SK-N-SH (cell line): ENCODE results near the gene KIAA1586. TPM values are rescaled to one million over a fixed set of nuclear protein-coding genes. Genes with fewer than 3 reads are reported as not detected.
A peak's percentile ranks its signal among the peaks of the same experiment; 100 is the strongest.

Experiments
- CTCF ChIA-PET: fragments of 300-600, 350-600 bp; formaldehyde crosslinking; extraction: SDS; loops from one replicate; lab custom pipeline; 2021; lab: Yijun Ruan, JAX
- POLR2A ChIA-PET: fragments of 350-600 bp; sonication (Branson Sonifier 250); formaldehyde crosslinking; extraction: SDS; loops from one replicate; lab custom pipeline; 2020; ENCODE audit warnings: antibody characterized with exemption, inconsistent platforms; lab: Yijun Ruan, JAX
- DNase-seq: peaks from one replicate; pipeline ENCODE4 v3.0.0; 2012
- H2AFZ ChIP-seq: fragments of 200-600 bp; sonication (generic); 2 replicates; pipeline ENCODE4 v1.8.1; 2016; ENCODE audit warnings: antibody characterized with exemption, mild to moderate bottlenecking, low read depth
- H3F3A ChIP-seq: fragments of 200-600 bp; sonication (generic); replicated peaks from 2 replicates; pipeline ENCODE3; 2016; ENCODE audit warnings: antibody characterized with exemption, mild to moderate bottlenecking; ENCODE audit not compliant: insufficient read depth
- H3K27ac ChIP-seq, 2 experiments: fragments of 200-500 bp in 1 of 2; fragments of 200-600 bp in 1 of 2; sonication (Bioruptor generic) in 1 of 2; sonication (generic), shearing (Covaris generic) in 1 of 2; 2 replicates each; pipeline versions ENCODE4 v1.5.1 to v1.6.1; 2014 to 2016; ENCODE audit warnings: low read depth in 2 of 2, inconsistent platforms in 1 of 2, low read length in 1 of 2, mild to moderate bottlenecking in 1 of 2, mixed read lengths in 1 of 2
- H3K27me3 ChIP-seq: fragments of 200-600 bp; sonication (generic), shearing (Covaris generic); 2 replicates; pipeline ENCODE4 v1.6.1; 2016; ENCODE audit warnings: mixed run types; ENCODE audit not compliant: insufficient read depth
- H3K36me3 ChIP-seq, 2 experiments: fragments of 200-500 bp in 1 of 2; fragments of 200-600 bp in 1 of 2; sonication (Bioruptor generic) in 1 of 2; sonication (generic) in 1 of 2; replicated peaks in 1 of 2; 2 replicates each; pipeline versions ENCODE3 to v1.5.1; 2014 to 2016; ENCODE audit warnings: low read length in 1 of 2, mild to moderate bottlenecking in 1 of 2; ENCODE audit not compliant: insufficient read depth in 2 of 2, control insufficient read depth in 1 of 2
- H3K4me1 ChIP-seq, 2 experiments: fragments of 200-500 bp in 1 of 2; fragments of 200-600 bp in 1 of 2; sonication (Bioruptor generic) in 1 of 2; sonication (generic), shearing (Covaris generic) in 1 of 2; 2 replicates each; pipeline versions ENCODE4 v1.5.1 to v1.6.1; 2014 to 2016; ENCODE audit warnings: low read depth in 1 of 2, low read length in 1 of 2, mixed run types in 1 of 2; ENCODE audit not compliant: insufficient read depth in 2 of 2, control insufficient read depth in 1 of 2
- H3K4me2 ChIP-seq: fragments of 200-600 bp; sonication (generic), shearing (Covaris generic); 2 replicates; pipeline ENCODE4 v1.6.1; 2017; ENCODE audit warnings: mixed run types
- H3K4me3 ChIP-seq, 2 experiments: fragments of 200-500 bp in 1 of 2; fragments of 200-600 bp in 1 of 2; sonication (Bioruptor generic) in 1 of 2; sonication (generic), shearing (Covaris generic) in 1 of 2; 2 replicates each; pipeline versions ENCODE4 v1.5.1 to v1.8.1; 2014 to 2016; ENCODE audit warnings: low read depth in 2 of 2, inconsistent platforms in 1 of 2, low read length in 1 of 2, mild to moderate bottlenecking in 1 of 2, mixed read lengths in 1 of 2, moderate library complexity in 1 of 2
- H3K79me2 ChIP-seq: fragments of 200-600 bp; sonication (generic); 2 replicates; pipeline ENCODE4 v1.8.1; 2017; ENCODE audit warnings: mild to moderate bottlenecking; ENCODE audit not compliant: insufficient read depth
- H3K9ac ChIP-seq: fragments of 200-600 bp; sonication (generic); 2 replicates; pipeline ENCODE4 v1.6.1; 2017; ENCODE audit warnings: mixed run types
- H3K9me2 ChIP-seq: fragments of 200-600 bp; sonication (generic); 2 replicates; pipeline ENCODE4 v1.6.1; 2017; ENCODE audit warnings: mixed run types
- H3K9me3 ChIP-seq: fragments of 200-600 bp; sonication (generic); 2 replicates; pipeline ENCODE4 v1.6.1; 2017; ENCODE audit warnings: mixed run types, mild to moderate bottlenecking, moderate library complexity
- H4K20me1 ChIP-seq: fragments of 200-600 bp; sonication (generic); 2 replicates; pipeline ENCODE4 v1.6.1; 2017; ENCODE audit warnings: mild to moderate bottlenecking, mixed run types; ENCODE audit not compliant: insufficient read depth
- EZH2phosphoT487 ChIP-seq: fragments of 200-600 bp; sonication (generic); IDR thresholded peaks from 2 replicates; pipeline ENCODE4 v1.6.1; 2017; ENCODE audit warnings: low read depth, mixed run types, mild to moderate bottlenecking, antibody characterized with exemption, moderate library complexity, borderline replicate concordance
- GABPA ChIP-seq: IDR thresholded peaks from 2 replicates; pipeline ENCODE4 v1.4.0; 2012; ENCODE audit warnings: low read depth, mild to moderate bottlenecking
- IRF3 ChIP-seq: fragments of 150-350 bp; IDR thresholded peaks from 2 replicates; pipeline ENCODE4 v1.6.1; 2016; ENCODE audit warnings: mild to moderate bottlenecking, low read depth, low read length
- RCOR1 ChIP-seq: fragments of 150-350 bp; IDR thresholded peaks from 2 replicates; pipeline ENCODE4 v1.6.1; 2017; ENCODE audit warnings: antibody characterized with exemption, low read length
- WGBS: methylation state at CpG from one replicate; pipeline ENCODE4 v1.1.6; 2017; ENCODE audit warnings: low lambda C conversion rate; 5-methylcytosine and 5-hydroxymethylcytosine counted together
- polyA plus RNA-seq, 3 experiments: library from polyadenylated mRNA; depleted of rRNA; stranded (reverse); fragments of >200 nt; gene quantifications; 2 replicates each; pipeline ENCODE4 v1.2.3, GENCODE V29; 2012
- TF ChIP-seq, protein P1 (sequence below): IDR thresholded peaks from 2 replicates; pipeline ENCODE4 v1.6.1; 2012; ENCODE audit warnings: mild to moderate bottlenecking, low read depth, low read length, moderate library complexity
- TF ChIP-seq, protein P2 (sequence below): IDR thresholded peaks from 2 replicates; pipeline ENCODE4 v1.4.0; 2012; ENCODE audit warnings: low read depth, borderline replicate concordance
- TF ChIP-seq, protein P3 (sequence below): IDR thresholded peaks from 2 replicates; pipeline ENCODE4 v1.4.0; 2012; ENCODE audit warnings: low read depth, borderline replicate concordance

The KIAA1586 gene
- polyA plus RNA-seq, 1 of the 3 experiments (the other 2 are of a cell fraction), result 3.2 TPM

GRCh38 chr6:57086843-57087242 lies 40.4 kb downstream of the KIAA1586 start:
- CTCF ChIA-PET, result no interaction called here
- Histone ChIP-seq H3K27me3 (no peaks in the 10 kb centered on the region), H3K27ac (no peak overlapping the region), H3K4me2 (no peak overlapping the region), H3K9me3 (no peaks in the 10 kb centered on the region), H3K36me3 (peaks cover 3 to 4% of the 10 kb centered on the region in 2 experiments), H3K79me2 (peaks cover 6% of the 10 kb centered on the region), H3F3A (peaks cover 5% of the 10 kb centered on the region), H2AFZ (no peak overlapping the region), H3K4me3 (no peak overlapping the region), H3K4me1 (peaks cover 7 to 12% of the 10 kb centered on the region in 2 experiments; a peak in 3 of 4 replicates), H3K9ac (no peak overlapping the region), H3K9me2 (no peaks in the 10 kb centered on the region), H4K20me1 (peaks cover 5% of the 10 kb centered on the region; the same call in 1 of the 2 replicates)
- DNase-seq, result no peak
- TF ChIP-seq, protein P1, sequence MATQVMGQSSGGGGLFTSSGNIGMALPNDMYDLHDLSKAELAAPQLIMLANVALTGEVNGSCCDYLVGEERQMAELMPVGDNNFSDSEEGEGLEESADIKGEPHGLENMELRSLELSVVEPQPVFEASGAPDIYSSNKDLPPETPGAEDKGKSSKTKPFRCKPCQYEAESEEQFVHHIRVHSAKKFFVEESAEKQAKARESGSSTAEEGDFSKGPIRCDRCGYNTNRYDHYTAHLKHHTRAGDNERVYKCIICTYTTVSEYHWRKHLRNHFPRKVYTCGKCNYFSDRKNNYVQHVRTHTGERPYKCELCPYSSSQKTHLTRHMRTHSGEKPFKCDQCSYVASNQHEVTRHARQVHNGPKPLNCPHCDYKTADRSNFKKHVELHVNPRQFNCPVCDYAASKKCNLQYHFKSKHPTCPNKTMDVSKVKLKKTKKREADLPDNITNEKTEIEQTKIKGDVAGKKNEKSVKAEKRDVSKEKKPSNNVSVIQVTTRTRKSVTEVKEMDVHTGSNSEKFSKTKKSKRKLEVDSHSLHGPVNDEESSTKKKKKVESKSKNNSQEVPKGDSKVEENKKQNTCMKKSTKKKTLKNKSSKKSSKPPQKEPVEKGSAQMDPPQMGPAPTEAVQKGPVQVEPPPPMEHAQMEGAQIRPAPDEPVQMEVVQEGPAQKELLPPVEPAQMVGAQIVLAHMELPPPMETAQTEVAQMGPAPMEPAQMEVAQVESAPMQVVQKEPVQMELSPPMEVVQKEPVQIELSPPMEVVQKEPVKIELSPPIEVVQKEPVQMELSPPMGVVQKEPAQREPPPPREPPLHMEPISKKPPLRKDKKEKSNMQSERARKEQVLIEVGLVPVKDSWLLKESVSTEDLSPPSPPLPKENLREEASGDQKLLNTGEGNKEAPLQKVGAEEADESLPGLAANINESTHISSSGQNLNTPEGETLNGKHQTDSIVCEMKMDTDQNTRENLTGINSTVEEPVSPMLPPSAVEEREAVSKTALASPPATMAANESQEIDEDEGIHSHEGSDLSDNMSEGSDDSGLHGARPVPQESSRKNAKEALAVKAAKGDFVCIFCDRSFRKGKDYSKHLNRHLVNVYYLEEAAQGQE, result no peak
- no peak for TF ChIP-seq IRF3
- TF ChIP-seq, protein P2, sequence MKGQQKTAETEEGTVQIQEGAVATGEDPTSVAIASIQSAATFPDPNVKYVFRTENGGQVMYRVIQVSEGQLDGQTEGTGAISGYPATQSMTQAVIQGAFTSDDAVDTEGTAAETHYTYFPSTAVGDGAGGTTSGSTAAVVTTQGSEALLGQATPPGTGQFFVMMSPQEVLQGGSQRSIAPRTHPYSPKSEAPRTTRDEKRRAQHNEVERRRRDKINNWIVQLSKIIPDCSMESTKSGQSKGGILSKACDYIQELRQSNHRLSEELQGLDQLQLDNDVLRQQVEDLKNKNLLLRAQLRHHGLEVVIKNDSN, result no peak
- TF ChIP-seq, protein P3, sequence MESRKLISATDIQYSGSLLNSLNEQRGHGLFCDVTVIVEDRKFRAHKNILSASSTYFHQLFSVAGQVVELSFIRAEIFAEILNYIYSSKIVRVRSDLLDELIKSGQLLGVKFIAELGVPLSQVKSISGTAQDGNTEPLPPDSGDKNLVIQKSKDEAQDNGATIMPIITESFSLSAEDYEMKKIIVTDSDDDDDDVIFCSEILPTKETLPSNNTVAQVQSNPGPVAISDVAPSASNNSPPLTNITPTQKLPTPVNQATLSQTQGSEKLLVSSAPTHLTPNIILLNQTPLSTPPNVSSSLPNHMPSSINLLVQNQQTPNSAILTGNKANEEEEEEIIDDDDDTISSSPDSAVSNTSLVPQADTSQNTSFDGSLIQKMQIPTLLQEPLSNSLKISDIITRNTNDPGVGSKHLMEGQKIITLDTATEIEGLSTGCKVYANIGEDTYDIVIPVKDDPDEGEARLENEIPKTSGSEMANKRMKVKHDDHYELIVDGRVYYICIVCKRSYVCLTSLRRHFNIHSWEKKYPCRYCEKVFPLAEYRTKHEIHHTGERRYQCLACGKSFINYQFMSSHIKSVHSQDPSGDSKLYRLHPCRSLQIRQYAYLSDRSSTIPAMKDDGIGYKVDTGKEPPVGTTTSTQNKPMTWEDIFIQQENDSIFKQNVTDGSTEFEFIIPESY, result no peak
- TF ChIP-seq RCOR1, result no peak
- TF ChIP-seq GABPA, result no peak
- WGBS, result 96% methylated on average over 1 of the region's 1 CpG
- POLR2A ChIA-PET, result no interaction called here

DNA sequence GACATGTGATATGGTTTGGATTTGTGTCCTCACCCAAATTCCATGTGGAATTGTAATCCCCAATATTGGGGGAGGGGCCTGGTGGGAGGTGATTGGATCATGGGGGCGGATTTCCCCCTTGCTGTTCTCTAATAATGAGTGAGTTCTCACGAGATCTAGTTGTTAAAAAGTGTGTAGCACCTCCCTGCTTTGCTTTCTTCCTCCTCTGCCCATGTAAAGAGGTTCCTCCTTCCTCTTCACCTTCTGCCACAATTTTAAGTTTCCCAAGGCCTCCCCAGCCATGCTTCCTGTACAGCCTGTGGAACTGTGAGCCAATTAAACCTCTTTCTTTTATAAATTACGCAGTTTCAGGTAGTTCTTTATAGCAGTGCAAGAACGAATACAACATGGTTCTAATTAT lies 41.4 kb downstream of the KIAA1586 start:
- Histone ChIP-seq H4K20me1 (peaks cover 15% of the 10 kb centered on the region), H3K27ac (no peak overlapping the region), H3K9ac (no peak overlapping the region), H3K79me2 (peaks cover 17% of the 10 kb centered on the region), H3K9me3 (no peaks in the 10 kb centered on the region), H3K4me2 (no peak overlapping the region), H3K36me3 (peaks cover 14% of the 10 kb centered on the region in 2 experiments), H3K9me2 (no peaks in the 10 kb centered on the region), H3K4me3 (no peak overlapping the region), H3F3A (peaks cover 5% of the 10 kb centered on the region), H3K27me3 (no peaks in the 10 kb centered on the region), H2AFZ (peak overlapping the region; percentile 18; the same call in 1 of the 2 replicates), H3K4me1 (peaks cover 15 to 21% of the 10 kb centered on the region in 2 experiments; a peak in 3 of 4 replicates)
- CTCF ChIA-PET, result no interaction called here
- no peak for DNase-seq
- POLR2A ChIA-PET, result no interaction called here
- WGBS, result 91% methylated on average over 4 of the region's 4 CpGs
- TF ChIP-seq EZH2phosphoT487, result no peak
